MCF 10A (cell line): ENCODE data around the gene DCUN1D2. TPM values are rescaled to one million over a fixed set of nuclear protein-coding genes. Genes with fewer than 3 reads are reported as not detected.

Source experiments
- BruUV-seq: library from RNA; stranded (reverse); fragments of 400-500 nt; replicated peaks from 2 replicates; lab custom pipeline; 2021; lab: Mats Ljungman, UMichigan
- CTCF ChIA-PET: fragments of 300-600 bp; sonication (Branson Sonifier 250); formaldehyde crosslinking; extraction: SDS; loops from one replicate; lab custom pipeline; 2021; ENCODE audit warnings: antibody characterized with exemption, inconsistent platforms; lab: Yijun Ruan, JAX
- POLR2A ChIA-PET: fragments of 300-600, 350-650 bp; sonication (Branson Sonifier 250); formaldehyde crosslinking; extraction: SDS; loops from one replicate; lab custom pipeline; 2020; ENCODE audit warnings: antibody characterized with exemption, inconsistent platforms; lab: Yijun Ruan, JAX
- DNase-seq: peaks from one replicate; pipeline ENCODE4 v3.0.0-alpha.2; 2018; ENCODE audit not compliant: unreplicated experiment
- H3K27ac Mint-ChIP-seq: one replicate; pipeline ENCODE4 v1.8.0; 2022; ENCODE audit warnings: mild to moderate bottlenecking, low read depth, mixed read lengths; ENCODE audit not compliant: unreplicated experiment
- H3K27me3 Mint-ChIP-seq: one replicate; pipeline ENCODE4 v1.8.0; 2022; ENCODE audit warnings: mixed read lengths; ENCODE audit not compliant: insufficient read depth, unreplicated experiment
- H3K36me3 Mint-ChIP-seq: one replicate; pipeline ENCODE4 v1.8.0; 2022; ENCODE audit warnings: mild to moderate bottlenecking, moderate library complexity, mixed read lengths; ENCODE audit not compliant: insufficient read depth, unreplicated experiment
- H3K4me1 Mint-ChIP-seq: one replicate; pipeline ENCODE4 v1.8.0; 2022; ENCODE audit warnings: mixed read lengths; ENCODE audit not compliant: insufficient read depth, unreplicated experiment
- H3K4me3 Mint-ChIP-seq: one replicate; pipeline ENCODE4 v1.8.0; 2022; ENCODE audit warnings: mild to moderate bottlenecking, moderate library complexity, mixed read lengths; ENCODE audit not compliant: unreplicated experiment
- H3K9me3 Mint-ChIP-seq: one replicate; pipeline ENCODE4 v1.8.0; 2022; ENCODE audit warnings: mixed read lengths; ENCODE audit not compliant: unreplicated experiment
- CTCF ChIP-seq: fragments of 200-600 bp; IDR thresholded peaks from one replicate; pipeline ENCODE4 v1.8.0; 2022; ENCODE audit warnings: antibody characterized with exemption, mild to moderate bottlenecking; ENCODE audit not compliant: unreplicated experiment
- intact Hi-C: fragments of 100-400 bp; cut with micrococcal nuclease; formaldehyde crosslinking; loops from 2 replicates; pipeline ENCODE4 v1.14.1; 2022
- total RNA-seq: library from RNA; stranded (reverse); gene quantifications from 2 replicates; pipeline ENCODE4 v1.2.3, GENCODE V29; 2022

DCUN1D2 gene
- total RNA-seq, 1 experiment from 2014 or later, result 20.4 TPM

- TF ChIP-seq CTCF, result no peak
Measured at GRCh38 chr13:113433391-113433916, 57.1 kb downstream of the DCUN1D2 start.

GRCh38 chr13:113432506-113433270 lies 57.8 kb downstream of the DCUN1D2 start:
- CTCF ChIA-PET, result no interaction called here
- DNase-seq, result no peak
- intact Hi-C loops, result no loop called here
- H3K4me1 Mint-ChIP-seq, result peaks cover 6% of the 10 kb centered on the region
- H3K36me3 Mint-ChIP-seq, result no peaks in the 10 kb centered on the region
- BruUV-seq, result no TSS peak
- no peak for TF ChIP-seq CTCF
- H3K4me3 Mint-ChIP-seq, result no peak overlapping the region
- no peaks in the 10 kb centered on the region for H3K9me3 Mint-ChIP-seq
- H3K27ac Mint-ChIP-seq, result no peak overlapping the region
- POLR2A ChIA-PET, result no interaction called here
- no peaks in the 10 kb centered on the region for H3K27me3 Mint-ChIP-seq

More at GRCh38 chr13:113433391-113433916, 57.1 kb downstream of the DCUN1D2 start:
- POLR2A ChIA-PET, result no interaction called here
- no peak for DNase-seq
- H3K27me3 Mint-ChIP-seq, result no peaks in the 10 kb centered on the region
- no peaks in the 10 kb centered on the region for H3K36me3 Mint-ChIP-seq
- intact Hi-C loops, result no loop called here
- CTCF ChIA-PET, result no interaction called here
- peaks cover under 1% of the 10 kb centered on the region for H3K4me1 Mint-ChIP-seq
- no TSS peak for BruUV-seq
- H3K4me3 Mint-ChIP-seq, result no peak overlapping the region
- H3K9me3 Mint-ChIP-seq, result no peaks in the 10 kb centered on the region
- no peak overlapping the region for H3K27ac Mint-ChIP-seq

- Mint-ChIP-seq H3K27ac (no peak overlapping the region), H3K27me3 (no peaks in the 10 kb centered on the region), H3K36me3 (no peaks in the 10 kb centered on the region), H3K4me1 (peaks cover 6% of the 10 kb centered on the region), H3K9me3 (no peaks in the 10 kb centered on the region), H3K4me3 (no peak overlapping the region)
- POLR2A ChIA-PET, result no interaction called here
- TF ChIP-seq CTCF, result no peak
- intact Hi-C loops, result no loop called here
- no peak for DNase-seq
- CTCF ChIA-PET, result no interaction called here
- BruUV-seq, result no TSS peak
Measured at GRCh38 chr13:113431171-113431570, 59.3 kb downstream of the DCUN1D2 start.

- intact Hi-C loops, result no loop called here
Measured at GRCh38 chr13:113430378-113431110, 60.0 kb downstream of the DCUN1D2 start.

More at GRCh38 chr13:113430378-113431110, 60.0 kb downstream of the DCUN1D2 start:
- TF ChIP-seq CTCF, result no peak
- Mint-ChIP-seq H3K27me3 (no peaks in the 10 kb centered on the region), H3K4me1 (peaks cover 6% of the 10 kb centered on the region), H3K4me3 (no peak overlapping the region), H3K36me3 (no peaks in the 10 kb centered on the region), H3K9me3 (no peaks in the 10 kb centered on the region), H3K27ac (no peak overlapping the region)
- no peak for DNase-seq
- ChIA-PET CTCF (interaction anchor here (0.6 kb wide), 1 partner anchor 37 kb away, joined by 3 read pairs; no protein-coding TSS in a partner anchor), POLR2A (no interaction called here)
- no TSS peak for BruUV-seq
